ENCODE results near the gene ARID3A.

- TF ChIP-seq POLR2A (IDR thresholded peaks at IDR 0.05) (no peak), CTCF (IDR thresholded peaks at IDR 0.05) (no peak)
Observed at GRCh38 chr19:925526-926322, at the start of gene ARID3A.
